H1 (cell line): Measurements from ENCODE around the gene USP24. TPM values are rescaled to one million over a fixed set of nuclear protein-coding genes. Genes with fewer than 3 reads are reported as not detected.

ENCODE experiments used
- CTCF ChIA-PET: fragments of 300-600 bp; sonication (Branson Sonifier 250); formaldehyde crosslinking; loops from one replicate; lab custom pipeline; 2021; ENCODE audit not compliant: partially characterized antibody; lab: Charles Lee
- POLR2A ChIA-PET: fragments of 300-600 bp; sonication (Branson Sonifier 250); formaldehyde crosslinking; loops from one replicate; lab custom pipeline; 2021; ENCODE audit warnings: inconsistent platforms; ENCODE audit not compliant: partially characterized antibody; lab: Charles Lee
- DNase-seq, 2 experiments: peaks; one replicate each; pipeline versions ENCODE4 v3.0.0 to v3.0.0-alpha.2; 2010 to 2022; ENCODE audit warnings: low spot score in 2 of 2, low read depth in 1 of 2, mixed read lengths in 1 of 2
- FAIRE-seq: peaks from 2 replicates; lab custom pipeline; 2011; peaks lifted over from hg19 to GRCh38; lab: Jason Lieb, UNC
- H2AFZ ChIP-seq: 2 replicates; pipeline ENCODE4 v1.8.1; 2012; ENCODE audit warnings: low read length, inconsistent platforms
- H2AK5ac ChIP-seq: 2 replicates; pipeline ENCODE4 v1.6.1; 2013; ENCODE audit warnings: low read depth, low read length
- H2BK120ac ChIP-seq: replicated peaks from 2 replicates; pipeline ENCODE3; 2013; ENCODE audit warnings: low read depth, low read length, inconsistent platforms
- H2BK12ac ChIP-seq: 2 replicates; pipeline ENCODE4 v1.6.1; 2013; ENCODE audit warnings: low read depth, low read length
- H2BK15ac ChIP-seq: 2 replicates; pipeline ENCODE4 v1.6.1; 2013; ENCODE audit warnings: low read length
- H2BK20ac ChIP-seq: 2 replicates; pipeline ENCODE4 v1.6.1; 2013; ENCODE audit warnings: low read length
- H2BK5ac ChIP-seq: 2 replicates; pipeline ENCODE4 v1.6.1; 2013; ENCODE audit warnings: low read depth, low read length
- H3K14ac ChIP-seq: 2 replicates; pipeline ENCODE4 v1.6.1; 2013; ENCODE audit warnings: inconsistent platforms; ENCODE audit not compliant: insufficient read length
- H3K18ac ChIP-seq: 2 replicates; pipeline ENCODE4 v1.6.1; 2013; ENCODE audit warnings: low read length; ENCODE audit errors: extremely low read depth
- H3K23ac ChIP-seq: 2 replicates; pipeline ENCODE4 v1.6.1; 2013; ENCODE audit warnings: inconsistent platforms; ENCODE audit not compliant: insufficient read length
- H3K23me2 ChIP-seq: 2 replicates; pipeline ENCODE4 v1.6.1; 2013; ENCODE audit warnings: low read depth, low read length
- H3K27ac ChIP-seq: 2 replicates; pipeline ENCODE4 v1.6.1; 2011; ENCODE audit warnings: low read depth, low read length, inconsistent platforms
- H3K27me3 ChIP-seq, 4 experiments: replicated peaks in 1 of 4; 1 replicate in 1 of 4; 2 replicates in 3 of 4; pipeline versions ENCODE4 v1.6.1 to v1.8.1; 2011 to 2013; ENCODE audit warnings: low read length in 3 of 4, mild to moderate bottlenecking in 3 of 4, inconsistent platforms in 2 of 4, mixed read lengths in 2 of 4, moderate library complexity in 1 of 4; ENCODE audit not compliant: control insufficient read depth in 3 of 4, insufficient read depth in 3 of 4; ENCODE audit errors: extremely low read depth in 1 of 4
- H3K36me3 ChIP-seq, 4 experiments: 2 replicates each; pipeline versions ENCODE4 v1.6.1 to v1.8.1; 2011 to 2013; ENCODE audit warnings: mild to moderate bottlenecking in 4 of 4, low read length in 3 of 4, moderate library complexity in 2 of 4, control low read depth in 1 of 4, inconsistent platforms in 1 of 4; ENCODE audit not compliant: insufficient read depth in 4 of 4, control insufficient read depth in 2 of 4
- H3K4ac ChIP-seq: replicated peaks from 2 replicates; pipeline ENCODE3; 2013; ENCODE audit warnings: low read length, low read depth, mixed read lengths, inconsistent platforms; ENCODE audit not compliant: insufficient read length
- H3K4me1 ChIP-seq, 4 experiments: replicated peaks in 1 of 4; 1 replicate in 1 of 4; 2 replicates in 3 of 4; pipeline versions ENCODE4 v1.6.1 to v1.8.1; 2011 to 2013; ENCODE audit warnings: low read length in 3 of 4, inconsistent platforms in 2 of 4, mixed read lengths in 1 of 4; ENCODE audit not compliant: insufficient read depth in 4 of 4, control insufficient read depth in 3 of 4
- H3K4me2 ChIP-seq, 2 experiments: 2 replicates each; pipeline versions ENCODE4 v1.6.1 to v1.8.1; 2011 to 2013; ENCODE audit warnings: low read depth in 2 of 2, low read length in 2 of 2, control low read depth in 1 of 2, inconsistent platforms in 1 of 2, mild to moderate bottlenecking in 1 of 2; ENCODE audit not compliant: insufficient read depth in 1 of 2
- H3K4me3 ChIP-seq, 4 experiments: fragments of 200-600, 300-600 bp in 1 of 4; sonication (generic), shearing (Covaris generic), sonication (Bioruptor Twin) in 1 of 4; 2 replicates each; pipeline versions ENCODE4 v1.5.1 to v1.8.1; 2011 to 2016; ENCODE audit warnings: low read length in 4 of 4, low read depth in 3 of 4, control low read depth in 2 of 4, inconsistent platforms in 2 of 4, mild to moderate bottlenecking in 2 of 4, mixed read lengths in 1 of 4, moderate library complexity in 1 of 4; ENCODE audit not compliant: insufficient read depth in 2 of 4; ENCODE audit errors: extremely low read depth in 1 of 4
- H3K56ac ChIP-seq: replicated peaks from 2 replicates; pipeline ENCODE3; 2013; ENCODE audit warnings: low read depth, mild to moderate bottlenecking, mixed read lengths, low read length, inconsistent platforms; ENCODE audit not compliant: insufficient read length
- H3K79me1 ChIP-seq: 2 replicates; pipeline ENCODE4 v1.6.1; 2013; ENCODE audit warnings: low read depth, low read length, control low read depth
- H3K79me2 ChIP-seq, 2 experiments: 2 replicates each; pipeline versions ENCODE4 v1.6.1 to v1.8.1; 2012 to 2013; ENCODE audit warnings: low read length in 2 of 2, mild to moderate bottlenecking in 2 of 2, inconsistent platforms in 1 of 2; ENCODE audit not compliant: insufficient read depth in 2 of 2, control insufficient read depth in 1 of 2
- H3K9ac ChIP-seq, 4 experiments: replicated peaks in 1 of 4; 1 replicate in 1 of 4; 2 replicates in 3 of 4; pipeline versions ENCODE4 v1.6.1 to v1.8.1; 2011 to 2013; ENCODE audit warnings: low read depth in 3 of 4, low read length in 3 of 4, control low read depth in 2 of 4, mild to moderate bottlenecking in 2 of 4, moderate library complexity in 2 of 4, inconsistent platforms in 1 of 4; ENCODE audit errors: extremely low read depth in 1 of 4
- H3K9me3 ChIP-seq, 2 experiments: 2 replicates each; pipeline versions ENCODE4 v1.6.1 to v1.8.1; 2012 to 2013; ENCODE audit warnings: mild to moderate bottlenecking in 2 of 2, moderate library complexity in 2 of 2, control low read depth in 1 of 2, inconsistent platforms in 1 of 2, low read depth in 1 of 2, low read length in 1 of 2, mixed read lengths in 1 of 2; ENCODE audit not compliant: insufficient read depth in 2 of 2
- H4K20me1 ChIP-seq, 2 experiments: replicated peaks in 1 of 2; 2 replicates each; pipeline versions ENCODE3 to v1.8.1; 2011 to 2013; ENCODE audit warnings: inconsistent platforms in 2 of 2, low read length in 2 of 2, mild to moderate bottlenecking in 1 of 2; ENCODE audit not compliant: insufficient read depth in 2 of 2, control insufficient read depth in 1 of 2
- H4K5ac ChIP-seq: 2 replicates; pipeline ENCODE4 v1.6.1; 2013; ENCODE audit warnings: low read length, low read depth, mixed read lengths, inconsistent platforms; ENCODE audit not compliant: insufficient read length
- H4K8ac ChIP-seq: 2 replicates; pipeline ENCODE4 v1.8.0; 2013; ENCODE audit warnings: mild to moderate bottlenecking, moderate library complexity, low read length, inconsistent platforms; ENCODE audit not compliant: insufficient read depth; ENCODE audit errors: extremely low read depth
- H4K91ac ChIP-seq: replicated peaks from 2 replicates; pipeline ENCODE3; 2013; ENCODE audit warnings: low read length, mixed read lengths, inconsistent platforms; ENCODE audit not compliant: insufficient read length
- CBX5 ChIP-seq: fragments of 300-800, 300-1000 bp; sonication (generic); IDR thresholded peaks from 2 replicates; pipeline ENCODE4 v1.7.1; 2016; ENCODE audit warnings: antibody characterized with exemption, low read length, low read depth
- CEBPB ChIP-seq: IDR thresholded peaks from 2 replicates; pipeline ENCODE4 v1.6.1; 2012; ENCODE audit warnings: low read depth, low read length
- CHD1 ChIP-seq: IDR thresholded peaks from 2 replicates; pipeline ENCODE4 v1.6.1; 2012; ENCODE audit warnings: low read depth, low read length, improper control_type of control experiment
- CREB1 ChIP-seq: IDR thresholded peaks from 2 replicates; pipeline ENCODE4 v1.6.1; 2012; ENCODE audit warnings: inconsistent platforms
- CTCF ChIP-seq, 3 experiments: IDR thresholded peaks; 1 replicate in 2 of 3; 2 replicates in 1 of 3; pipeline versions ENCODE4 v1.5.1 to v1.6.1; 2011; ENCODE audit warnings: low read length in 3 of 3, mild to moderate bottlenecking in 3 of 3, inconsistent platforms in 2 of 3, low read depth in 1 of 3, moderate library complexity in 1 of 3; ENCODE audit not compliant: insufficient read depth in 1 of 3; ENCODE audit errors: control extremely low read depth in 1 of 3
- FOSL1 ChIP-seq: IDR thresholded peaks from 2 replicates; pipeline ENCODE4 v1.6.1; 2011; ENCODE audit warnings: mild to moderate bottlenecking, low read depth, low read length, moderate library complexity; ENCODE audit not compliant: insufficient read depth
- HDAC6 ChIP-seq: IDR thresholded peaks from one replicate; pipeline ENCODE4 v1.7.1; 2012; ENCODE audit warnings: low read depth, mild to moderate bottlenecking, inconsistent platforms, low read length, moderate library complexity
- NANOG ChIP-seq: IDR thresholded peaks from 2 replicates; pipeline ENCODE4 v1.6.1; 2011; ENCODE audit warnings: low read length, low read depth, mild to moderate bottlenecking, inconsistent platforms; ENCODE audit not compliant: insufficient read depth, poor library complexity, severe bottlenecking
- RFX5 ChIP-seq: IDR thresholded peaks from 2 replicates; pipeline ENCODE4 v1.6.1; 2011; ENCODE audit warnings: low read depth, low read length, improper control_type of control experiment, borderline replicate concordance
- SIRT6 ChIP-seq: IDR thresholded peaks from one replicate; pipeline ENCODE4 v1.7.1; 2012; ENCODE audit warnings: low read length, inconsistent platforms
- SUZ12 ChIP-seq: fragments of 200-600 bp; sonication (generic); IDR thresholded peaks from 2 replicates; pipeline ENCODE4 v1.6.1; 2012; ENCODE audit warnings: mild to moderate bottlenecking, inconsistent platforms, low read length, moderate library complexity, mixed read lengths
- USF2 ChIP-seq: IDR thresholded peaks from 2 replicates; pipeline ENCODE4 v1.6.1; 2011; ENCODE audit warnings: low read length, improper control_type of control experiment
- WGBS, 2 experiments: shearing (Covaris generic) in 1 of 2; methylation state at CpG; one replicate each; pipeline versions ENCODE4 v1.1.6 to v1.1.7; 2013 to 2015; ENCODE audit warnings: low lambda C conversion rate in 2 of 2, mixed read lengths in 2 of 2, inconsistent platforms in 1 of 2, low coverage in 1 of 2, missing lambda C conversion rate in 1 of 2; ENCODE audit not compliant: insufficient replicate concordance in 2 of 2, insufficient coverage in 1 of 2, insufficient read length in 1 of 2; ENCODE audit errors: extremely low coverage in 1 of 2, missing lambda C conversion rate in 1 of 2; 5-methylcytosine and 5-hydroxymethylcytosine counted together
- polyA plus RNA-seq, 7 experiments: library from polyadenylated mRNA; depleted of rRNA in 3 of 7; stranded (reverse) in 5 of 7; unstranded in 2 of 7; fragments of >200 nt in 5 of 7; fragments of 200-250 nt in 2 of 7; gene quantifications; 1 replicate in 5 of 7; 2 replicates in 1 of 7; 4 replicates in 1 of 7; pipeline versions ENCODE4 v1.2.1 to v1.2.3, GENCODE V29; 2011 to 2013; ENCODE audit warnings: missing spikeins in 2 of 7, mixed read lengths in 2 of 7
- total RNA-seq: library from RNA; stranded (reverse); fragmentation: NEBNext Ultra II Directional; extraction: Animal tissue kit (Norgen Biotek cat#: 25700); gene quantifications from 2 replicates; pipeline ENCODE4 v1.2.1, GENCODE V29; 2021

USP24 gene
- total and polyA plus RNA-seq, 2 of the 8 experiments (the other 6 are each of a cell fraction or from before 2014, with no cell fraction given) = 11.1 to 34.6 TPM

GRCh38 chr1:55088413-55088812 lies 126.8 kb downstream of the USP24 start:
- Histone ChIP-seq H4K91ac (no peak overlapping the region), H4K20me1 (no peaks in the 10 kb centered on the region), H3K79me2 (no peaks in the 10 kb centered on the region), H3K18ac (no peak overlapping the region), H4K5ac (no peak overlapping the region), H3K4me2 (no peak overlapping the region), H3K9me3 (no peaks in the 10 kb centered on the region), H3K27ac (no peak overlapping the region), H2BK20ac (no peak overlapping the region), H3K27me3 (no peaks in the 10 kb centered on the region), H2BK120ac (no peak overlapping the region), H4K8ac (no peak overlapping the region), H3K23me2 (no peaks in the 10 kb centered on the region), H3K4ac (no peak overlapping the region), H2BK5ac (no peak overlapping the region), H3K56ac (no peak overlapping the region), H2AK5ac (no peak overlapping the region), H3K79me1 (no peaks in the 10 kb centered on the region), H2AFZ (no peak overlapping the region), H3K23ac (no peak overlapping the region), H3K4me3 (no peak overlapping the region), H3K36me3 (peaks cover 23 to 48% (median 38%) of the 10 kb centered on the region in 4 experiments), H2BK15ac (no peak overlapping the region), H3K14ac (no peak overlapping the region), H3K9ac (no peak overlapping the region), H2BK12ac (no peak overlapping the region), H3K4me1 (no peaks in the 10 kb centered on the region)
- DNase-seq = no peak
- ChIA-PET POLR2A (no interaction called here), CTCF (no interaction called here)
- FAIRE-seq = no peak
- 89% methylated on average over 4 of the region's 4 CpGs; no CpG with 5 or more reads in 1 of the 2 experiments for WGBS, 2 experiments
- TF ChIP-seq CBX5 (no peak), CHD1 (no peak), CREB1 (no peak), NANOG (no peak), SIRT6 (no peak), SUZ12 (no peak), CTCF (IDR thresholded peaks at IDR 0.05; ENCODE audit: control extremely low read depth in 1 of 3, insufficient read depth in 1 of 3, low read depth in 1 of 3, low read length in 3 of 3) (no peak), USF2 (no peak), CEBPB (no peak), HDAC6 (no peak), FOSL1 (no peak), RFX5 (no peak)
